NT2/D1 (cell line): ENCODE measurements around the gene MYO1C.

Experiments
- SUZ12 ChIP-seq: IDR thresholded peaks from 2 replicates; pipeline ENCODE4 v1.6.1; 2011; ENCODE audit not compliant: insufficient read length, insufficient read depth; ENCODE audit errors: extremely low read depth
- ZNF274 ChIP-seq: IDR thresholded peaks from 2 replicates; pipeline ENCODE4 v1.6.1; 2011; ENCODE audit warnings: mild to moderate bottlenecking, low read depth, low read length

DNA sequence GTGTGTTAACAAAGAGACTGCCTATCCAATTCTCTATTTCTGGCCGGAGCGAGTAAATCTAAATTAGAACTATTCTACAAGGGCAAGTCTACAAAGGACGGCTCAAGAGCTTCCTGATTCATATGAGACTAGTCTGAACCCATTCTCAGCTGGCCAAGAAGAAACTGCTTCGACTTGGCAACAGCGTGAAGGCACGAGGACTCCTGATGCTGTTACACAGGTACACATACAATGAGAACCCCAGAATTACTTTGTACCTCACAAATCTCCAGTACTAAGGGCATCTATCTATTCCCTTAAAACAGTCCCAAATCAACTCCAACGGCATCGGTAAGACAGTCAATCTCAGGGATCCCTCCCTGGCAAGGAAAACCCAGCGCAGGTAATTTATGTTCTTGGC, 37.9 kb downstream of the MYO1C start:
- TF ChIP-seq SUZ12 (no peak), ZNF274 (no peak)
